GM12878 (cell line): ENCODE data around the gene TNS4. TPM values are rescaled to one million over a fixed set of nuclear protein-coding genes. Genes with fewer than 3 reads are reported as not detected.

Experiments
- ATAC-seq: fragments of 200-7000 bp; cut with Tn5 transposase; 3 replicates; pipeline ENCODE4 v1.9.1; 2020; ENCODE audit warnings: mild to moderate bottlenecking, moderate library complexity
- BruUV-seq: library from RNA; stranded (reverse); fragments of 400-500 nt; replicated peaks from 2 replicates; lab custom pipeline; 2021; lab: Mats Ljungman, UMichigan
- CTCF ChIA-PET: fragments of 300-600 bp; sonication (Branson Sonifier 250); formaldehyde crosslinking; extraction: SDS; loops from one replicate; lab custom pipeline; 2021; ENCODE audit warnings: inconsistent platforms; lab: Yijun Ruan, JAX
- POLR2A ChIA-PET: fragments of 350-600 bp; formaldehyde crosslinking; extraction: SDS; loops from one replicate; lab custom pipeline; 2021; ENCODE audit warnings: inconsistent platforms; lab: Charles Lee
- RAD21 ChIA-PET: fragments of 300-600 bp; sonication (Branson Sonifier 250); formaldehyde crosslinking; loops from one replicate; lab custom pipeline; 2023; ENCODE audit warnings: antibody characterized with exemption; ENCODE audit not compliant: unreplicated experiment; lab: Charles Lee
- SMC1A ChIA-PET: fragments of 300-600 bp; sonication (Branson Sonifier 250); formaldehyde crosslinking; loops from one replicate; lab custom pipeline; 2023; ENCODE audit not compliant: unreplicated experiment, uncharacterized antibody; lab: Charles Lee
- DNase-seq: peaks from one replicate; pipeline ENCODE4 v3.0.0-alpha.2; 2011; ENCODE audit warnings: low read depth, low spot score
- FAIRE-seq: peaks from 3 replicates; lab custom pipeline; 2011; peaks lifted over from hg19 to GRCh38; lab: Jason Lieb, UNC
- H2AFZ ChIP-seq: 2 replicates; pipeline ENCODE4 v1.6.0; 2011; ENCODE audit warnings: low read depth, low read length, control low read depth; ENCODE audit not compliant: control insufficient read depth
- H3K27ac ChIP-seq: 2 replicates; pipeline ENCODE4 v1.5.1; 2011; ENCODE audit warnings: control low read depth; ENCODE audit not compliant: control insufficient read depth, insufficient read depth
- H3K27me3 ChIP-seq, 2 experiments: replicated peaks in 1 of 2; 2 replicates each; pipeline versions ENCODE4 v1.6.0 to v1.6.1; 2011; ENCODE audit warnings: low read length in 1 of 2; ENCODE audit not compliant: control insufficient read depth in 2 of 2, insufficient read depth in 2 of 2
- H3K36me3 ChIP-seq, 2 experiments: 2 replicates each; pipeline ENCODE4 v1.5.1; 2011; ENCODE audit warnings: low read length in 1 of 2; ENCODE audit not compliant: control insufficient read depth in 2 of 2, insufficient read depth in 2 of 2
- H3K4me1 ChIP-seq: 2 replicates; pipeline ENCODE4 v1.6.1; 2011; ENCODE audit warnings: mild to moderate bottlenecking, low read length, moderate library complexity, mixed read lengths; ENCODE audit not compliant: control insufficient read depth, insufficient read depth
- H3K4me2 ChIP-seq: 2 replicates; pipeline ENCODE4 v1.6.0; 2011; ENCODE audit warnings: control low read depth; ENCODE audit not compliant: control insufficient read depth, insufficient read depth
- H3K4me3 ChIP-seq: fragments of 200-600 bp; sonication (generic); 2 replicates; pipeline ENCODE4 v1.5.1; 2016
- H3K79me2 ChIP-seq: 2 replicates; pipeline ENCODE4 v1.6.0; 2011; ENCODE audit warnings: low read length; ENCODE audit not compliant: control insufficient read depth, insufficient read depth
- H3K9ac ChIP-seq: 2 replicates; pipeline ENCODE4 v1.8.0; 2011; ENCODE audit warnings: low read length, control low read depth, mixed read lengths; ENCODE audit not compliant: control insufficient read depth, insufficient read depth
- H3K9me3 ChIP-seq: replicated peaks from 3 replicates; pipeline ENCODE4 v1.5.1; 2011; ENCODE audit warnings: mild to moderate bottlenecking, low read length; ENCODE audit not compliant: control insufficient read depth, insufficient read depth
- H4K20me1 ChIP-seq: 2 replicates; pipeline ENCODE4 v1.6.0; 2011; ENCODE audit not compliant: control insufficient read depth, insufficient read depth
- CEBPZ ChIP-seq: fragments of 150-350 bp; IDR thresholded peaks from 2 replicates; pipeline ENCODE4 v1.6.1; 2016; ENCODE audit warnings: low read depth, low read length
- CHD1 ChIP-seq: IDR thresholded peaks from 2 replicates; pipeline ENCODE4 v1.6.1; 2012; ENCODE audit warnings: low read depth, low read length, improper control_type of control experiment
- IRF4 ChIP-seq: IDR thresholded peaks from 2 replicates; pipeline ENCODE4 v1.6.1; 2011; ENCODE audit warnings: low read depth, low read length
- MTA3 ChIP-seq: IDR thresholded peaks from 2 replicates; pipeline ENCODE4 v1.6.1; 2012; ENCODE audit warnings: low read length, inconsistent platforms, borderline replicate concordance
- SMAD1 ChIP-seq: fragments of 450-650 bp; IDR thresholded peaks from 2 replicates; pipeline ENCODE4 v1.6.1; 2018; ENCODE audit warnings: mild to moderate bottlenecking, low read depth; ENCODE audit not compliant: partially characterized antibody
- ZNF622 ChIP-seq: fragments of 450-650 bp; IDR thresholded peaks from 2 replicates; pipeline ENCODE4 v1.6.1; 2017; ENCODE audit warnings: mild to moderate bottlenecking, inconsistent platforms
- WGBS: methylation state at CpG from one replicate; pipeline ENCODE4 v1.1.6; 2016; ENCODE audit warnings: low lambda C conversion rate; ENCODE audit not compliant: insufficient replicate concordance, insufficient coverage; ENCODE audit errors: missing lambda C conversion rate; 5-methylcytosine and 5-hydroxymethylcytosine counted together
- in situ Hi-C: fragments of 300-500 bp; cut with MboI; formaldehyde crosslinking; loops from 9 replicates; pipeline ENCODE4 v1.14.3; 2018; ENCODE audit warnings: mixed read lengths
- intact Hi-C: fragments of 100-400 bp; cut with micrococcal nuclease; formaldehyde crosslinking; loops from one replicate; pipeline ENCODE4 v1.14.2; 2022; ENCODE audit not compliant: unreplicated experiment
- polyA plus RNA-seq, 11 experiments: library from polyadenylated mRNA; depleted of rRNA in 4 of 11; unstranded in 6 of 11; stranded (reverse) in 5 of 11; fragments of >200 nt; fragmentation: Nextera tagmentation in 4 of 11; fragmentation: Illumina TruSeq in 1 of 11; extraction: Ambion mirVana in 4 of 11; extraction: Trizol in 1 of 11; gene quantifications; 1 replicate in 1 of 11; 2 replicates in 10 of 11; pipeline versions ENCODE4 v1.2.1 to v1.2.3, GENCODE V29; 2011 to 2016; ENCODE audit warnings: inconsistent platforms in 2 of 11, missing spikeins in 2 of 11, low read depth in 1 of 11
- total RNA-seq, 4 experiments: library from RNA; depleted of rRNA in 3 of 4; stranded (reverse); fragments of >200 nt in 3 of 4; fragmentation: Illumina TruSeq in 1 of 4; extraction: Trizol in 1 of 4; gene quantifications; 2 replicates each; pipeline versions ENCODE4 v1.2.1 to v1.2.3, GENCODE V29; 2013 to 2021
- TF ChIP-seq, protein P1 (sequence below): fragments of 450-650 bp; IDR thresholded peaks from 2 replicates; pipeline ENCODE4 v1.6.1; 2017; ENCODE audit warnings: mild to moderate bottlenecking, moderate library complexity

TNS4 gene
- total and polyA plus RNA-seq, 10 of the 15 experiments (the other 5 are each of a cell fraction or from before 2014, with no cell fraction given), result 0.10 to 0.90 (median 0.68) TPM; not detected in 2

- FAIRE-seq (no peak), ATAC-seq (no peak), DNase-seq (no peak)
- no TSS peak for BruUV-seq
- ChIA-PET RAD21 (no interaction called here), POLR2A (no interaction called here), SMC1A (no interaction called here), CTCF (no interaction called here)
- Histone ChIP-seq H3K27ac (no peak overlapping the region), H3K4me1 (no peaks in the 10 kb centered on the region), H3K4me2 (no peak overlapping the region), H3K27me3 (peaks cover 0 to 9% of the 10 kb centered on the region in 2 experiments; a peak in 2 of 4 replicates), H3K9ac (no peak overlapping the region), H4K20me1 (no peaks in the 10 kb centered on the region), H2AFZ (no peak overlapping the region), H3K79me2 (no peaks in the 10 kb centered on the region), H3K4me3 (no peak overlapping the region), H3K36me3 (no peaks in the 10 kb centered on the region), H3K9me3 (no peaks in the 10 kb centered on the region)
- in situ Hi-C loops, result no loop called here
- TF ChIP-seq, protein P1, sequence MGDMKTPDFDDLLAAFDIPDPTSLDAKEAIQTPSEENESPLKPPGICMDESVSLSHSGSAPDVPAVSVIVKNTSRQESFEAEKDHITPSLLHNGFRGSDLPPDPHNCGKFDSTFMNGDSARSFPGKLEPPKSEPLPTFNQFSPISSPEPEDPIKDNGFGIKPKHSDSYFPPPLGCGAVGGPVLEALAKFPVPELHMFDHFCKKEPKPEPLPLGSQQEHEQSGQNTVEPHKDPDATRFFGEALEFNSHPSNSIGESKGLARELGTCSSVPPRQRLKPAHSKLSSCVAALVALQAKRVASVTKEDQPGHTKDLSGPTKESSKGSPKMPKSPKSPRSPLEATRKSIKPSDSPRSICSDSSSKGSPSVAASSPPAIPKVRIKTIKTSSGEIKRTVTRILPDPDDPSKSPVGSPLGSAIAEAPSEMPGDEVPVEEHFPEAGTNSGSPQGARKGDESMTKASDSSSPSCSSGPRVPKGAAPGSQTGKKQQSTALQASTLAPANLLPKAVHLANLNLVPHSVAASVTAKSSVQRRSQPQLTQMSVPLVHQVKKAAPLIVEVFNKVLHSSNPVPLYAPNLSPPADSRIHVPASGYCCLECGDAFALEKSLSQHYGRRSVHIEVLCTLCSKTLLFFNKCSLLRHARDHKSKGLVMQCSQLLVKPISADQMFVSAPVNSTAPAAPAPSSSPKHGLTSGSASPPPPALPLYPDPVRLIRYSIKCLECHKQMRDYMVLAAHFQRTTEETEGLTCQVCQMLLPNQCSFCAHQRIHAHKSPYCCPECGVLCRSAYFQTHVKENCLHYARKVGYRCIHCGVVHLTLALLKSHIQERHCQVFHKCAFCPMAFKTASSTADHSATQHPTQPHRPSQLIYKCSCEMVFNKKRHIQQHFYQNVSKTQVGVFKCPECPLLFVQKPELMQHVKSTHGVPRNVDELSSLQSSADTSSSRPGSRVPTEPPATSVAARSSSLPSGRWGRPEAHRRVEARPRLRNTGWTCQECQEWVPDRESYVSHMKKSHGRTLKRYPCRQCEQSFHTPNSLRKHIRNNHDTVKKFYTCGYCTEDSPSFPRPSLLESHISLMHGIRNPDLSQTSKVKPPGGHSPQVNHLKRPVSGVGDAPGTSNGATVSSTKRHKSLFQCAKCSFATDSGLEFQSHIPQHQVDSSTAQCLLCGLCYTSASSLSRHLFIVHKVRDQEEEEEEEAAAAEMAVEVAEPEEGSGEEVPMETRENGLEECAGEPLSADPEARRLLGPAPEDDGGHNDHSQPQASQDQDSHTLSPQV, result no peak
- no peak for TF ChIP-seq CHD1
- no peak for TF ChIP-seq ZNF622
- TF ChIP-seq IRF4, result no peak
- no peak for TF ChIP-seq CEBPZ
- no peak for TF ChIP-seq SMAD1
- TF ChIP-seq MTA3, result no peak
- 70% methylated on average over 7 of the region's 10 CpGs for WGBS
- intact Hi-C loops, result no loop called here
These were observed 714 bp downstream of the TNS4 start for GRCh38 chr17:40500709-40501108.
